Measurements from ENCODE around the gene CTXND1. TPM values are rescaled to one million over a fixed set of nuclear protein-coding genes. Genes with fewer than 3 reads are reported as not detected.
A peak's percentile ranks its signal among the peaks of the same experiment; 100 is the strongest.

CTXND1 gene
- total and polyA plus RNA-seq, 3 experiments from 2014 or later: not detected

- peaks cover 0 to 4% (median 4%) of the 10 kb centered on the region in 3 donors for H3K4me1 Mint-ChIP-seq
- H3K27me3 ChIP-seq (ENCODE audit: insufficient read depth, low read length, poor library complexity, severe bottlenecking): no peaks in the 10 kb centered on the region
- H3K4me1 ChIP-seq (ENCODE audit: insufficient read depth, low read length): no peaks in the 10 kb centered on the region
- no peaks in the 10 kb centered on the region for H3K9me3 ChIP-seq (ENCODE audit: low read length)
- no peak for DNase-seq
- peaks cover 5 to 30% of the 10 kb centered on the region in 2 donors for H3K27me3 Mint-ChIP-seq
- no peaks in the 10 kb centered on the region for H3K36me3 ChIP-seq (ENCODE audit: insufficient read depth, low read length)
- no peaks in the 10 kb centered on the region for H3K9me3 Mint-ChIP-seq
- no peak overlapping the region for H3K27ac ChIP-seq (ENCODE audit: low read depth, low read length)
- H3K4me3 Mint-ChIP-seq: no peak overlapping the region
- no peaks in the 10 kb centered on the region for H3K36me3 Mint-ChIP-seq
- H3K4me3 ChIP-seq (ENCODE audit: low read length): no peak overlapping the region
- ChIA-PET CTCF (no interaction called here), POLR2A (no interaction called here)
- no peak overlapping the region for H3K27ac Mint-ChIP-seq
These were observed 33.4 kb upstream of the CTXND1 start for GRCh38 chr15:80285379-80285778.

DNA sequence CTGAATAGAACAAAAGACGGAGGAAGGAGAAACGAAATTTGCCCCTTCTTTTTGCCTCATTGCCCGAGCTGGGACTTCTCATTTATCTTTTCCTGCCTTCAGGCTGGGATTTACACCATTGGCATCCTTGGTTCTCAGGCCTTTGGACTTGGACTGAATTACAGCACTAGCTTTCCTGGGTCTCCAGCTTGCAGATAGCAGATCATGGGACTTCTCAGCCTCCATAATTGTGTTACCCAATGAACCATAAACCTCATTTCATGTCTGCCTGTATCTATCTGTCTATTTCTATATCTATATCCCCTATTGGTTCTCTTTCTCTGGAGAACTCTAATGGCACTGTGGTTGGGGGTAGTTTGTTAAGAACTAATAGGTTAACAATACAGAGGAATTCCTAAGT is 31.5 kb upstream of the CTXND1 start:
- Histone ChIP-seq H3K27me3 (ENCODE audit: insufficient read depth, low read length, poor library complexity, severe bottlenecking) (no peaks in the 10 kb centered on the region), H3K4me1 (ENCODE audit: insufficient read depth, low read length) (no peaks in the 10 kb centered on the region), H3K27ac (ENCODE audit: low read depth, low read length) (no peak overlapping the region), H3K4me3 (ENCODE audit: low read length) (no peak overlapping the region), H3K9me3 (ENCODE audit: low read length) (no peaks in the 10 kb centered on the region), H3K36me3 (ENCODE audit: insufficient read depth, low read length) (no peaks in the 10 kb centered on the region)
- Mint-ChIP-seq H3K9me3 (no peaks in the 10 kb centered on the region), H3K4me3 (no peak overlapping the region), H3K4me1 (no peaks in the 10 kb centered on the region), H3K27me3 (peaks cover 7 to 27% of the 10 kb centered on the region in 2 donors), H3K36me3 (no peaks in the 10 kb centered on the region), H3K27ac (no peak overlapping the region)
- ChIA-PET CTCF (no interaction called here), POLR2A (no interaction called here)
- DNase-seq: no peak

DNA sequence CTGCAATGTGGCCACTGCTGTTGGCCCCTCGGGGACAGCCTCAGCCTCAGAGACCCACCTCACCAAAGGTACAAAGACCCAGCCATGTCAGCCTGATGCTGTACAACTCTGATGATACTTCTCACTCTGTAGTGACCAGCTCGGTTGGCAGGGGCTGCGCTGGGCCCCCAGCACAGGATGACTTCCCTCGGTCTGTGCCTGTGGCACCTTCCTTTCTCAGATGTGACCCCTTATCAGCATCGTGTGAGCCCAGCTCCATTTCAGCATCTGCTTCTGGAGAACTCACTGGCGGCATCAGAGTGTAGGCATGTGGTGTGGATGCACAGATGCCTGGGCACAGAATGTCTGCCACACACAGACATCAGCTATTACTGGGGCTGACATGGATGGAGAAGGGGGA is 25.1 kb upstream of the CTXND1 start:
- no peaks in the 10 kb centered on the region for H3K27me3 ChIP-seq (ENCODE audit: insufficient read depth, low read length, poor library complexity, severe bottlenecking)
- peaks cover 13 to 34% of the 10 kb centered on the region in 2 donors for H3K27me3 Mint-ChIP-seq
- H3K27ac Mint-ChIP-seq: peak overlapping the region in 1 of 8 donors; percentile 4
- ChIA-PET POLR2A (no interaction called here), CTCF (no interaction called here)
- DNase-seq: no peak
- peaks cover 0 to 2% (median 0%) of the 10 kb centered on the region in 5 donors for H3K9me3 Mint-ChIP-seq
- H3K4me1 Mint-ChIP-seq: no peaks in the 10 kb centered on the region
- H3K4me1 ChIP-seq (ENCODE audit: insufficient read depth, low read length): no peaks in the 10 kb centered on the region
- no peak overlapping the region for H3K27ac ChIP-seq (ENCODE audit: low read depth, low read length)
- H3K4me3 Mint-ChIP-seq: no peak overlapping the region
- no peaks in the 10 kb centered on the region for H3K36me3 ChIP-seq (ENCODE audit: insufficient read depth, low read length)
- no peak overlapping the region for H3K4me3 ChIP-seq (ENCODE audit: low read length)
- no peaks in the 10 kb centered on the region for H3K9me3 ChIP-seq (ENCODE audit: low read length)
- no peaks in the 10 kb centered on the region for H3K36me3 Mint-ChIP-seq

GRCh38 chr15:80275961-80276360 is 23.9 kb upstream of the CTXND1 start:
- no peaks in the 10 kb centered on the region for H3K27me3 ChIP-seq (ENCODE audit: insufficient read depth, low read length, poor library complexity, severe bottlenecking)
- no peaks in the 10 kb centered on the region for H3K4me1 ChIP-seq (ENCODE audit: insufficient read depth, low read length)
- H3K9me3 ChIP-seq (ENCODE audit: low read length): no peaks in the 10 kb centered on the region
- Mint-ChIP-seq H3K4me1 (no peaks in the 10 kb centered on the region), H3K36me3 (no peaks in the 10 kb centered on the region), H3K9me3 (peaks cover 0 to 2% (median 0%) of the 10 kb centered on the region in 5 donors), H3K27ac (no peak overlapping the region), H3K27me3 (peaks cover 12 to 34% of the 10 kb centered on the region in 2 donors), H3K4me3 (no peak overlapping the region)
- DNase-seq: no peak
- ChIA-PET CTCF (no interaction called here), POLR2A (no interaction called here)
- H3K27ac ChIP-seq (ENCODE audit: low read depth, low read length): no peak overlapping the region
- no peak overlapping the region for H3K4me3 ChIP-seq (ENCODE audit: low read length)
- H3K36me3 ChIP-seq (ENCODE audit: insufficient read depth, low read length): no peaks in the 10 kb centered on the region

GRCh38 chr15:80274996-80275395 is 23.0 kb upstream of the CTXND1 start:
- ChIA-PET CTCF (no interaction called here), POLR2A (no interaction called here)

DNA sequence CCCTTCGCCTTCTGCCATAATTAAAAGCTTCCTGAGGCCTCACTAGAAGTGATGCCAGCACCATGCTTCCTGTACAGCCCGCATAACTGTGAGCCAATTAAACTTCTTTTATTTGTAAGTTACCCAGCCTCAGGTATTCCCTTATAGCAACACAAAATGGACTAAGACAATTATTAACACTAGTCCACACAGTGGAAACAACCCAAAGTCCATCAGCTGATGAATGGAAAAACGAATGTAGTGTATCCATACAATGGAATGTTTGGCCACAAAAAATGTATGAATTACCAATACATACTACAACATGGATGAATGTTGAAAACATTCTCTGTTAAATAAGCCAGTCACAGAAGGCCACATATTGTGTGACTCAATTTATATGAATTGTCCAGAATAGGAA is 22.5 kb upstream of the CTXND1 start:
- Histone ChIP-seq H3K36me3 (ENCODE audit: insufficient read depth, low read length) (no peaks in the 10 kb centered on the region), H3K4me3 (ENCODE audit: low read length) (no peak overlapping the region), H3K27ac (ENCODE audit: low read depth, low read length) (no peak overlapping the region), H3K4me1 (ENCODE audit: insufficient read depth, low read length) (no peaks in the 10 kb centered on the region), H3K9me3 (ENCODE audit: low read length) (no peaks in the 10 kb centered on the region), H3K27me3 (ENCODE audit: insufficient read depth, low read length, poor library complexity, severe bottlenecking) (no peaks in the 10 kb centered on the region)
- Mint-ChIP-seq H3K27ac (no peak overlapping the region), H3K4me3 (no peak overlapping the region), H3K36me3 (no peaks in the 10 kb centered on the region), H3K27me3 (peaks cover 13 to 32% of the 10 kb centered on the region in 2 donors), H3K9me3 (peaks cover 0 to 2% (median 0%) of the 10 kb centered on the region in 5 donors), H3K4me1 (no peaks in the 10 kb centered on the region)
- ChIA-PET POLR2A (no interaction called here), CTCF (no interaction called here)
- no peak for DNase-seq

More at GRCh38 chr15:80274996-80275395, 23.0 kb upstream of the CTXND1 start:
- no peaks in the 10 kb centered on the region for H3K4me1 Mint-ChIP-seq
- no peak overlapping the region for H3K27ac ChIP-seq (ENCODE audit: low read depth, low read length)
- H3K27me3 ChIP-seq (ENCODE audit: insufficient read depth, low read length, poor library complexity, severe bottlenecking): no peaks in the 10 kb centered on the region
- H3K36me3 ChIP-seq (ENCODE audit: insufficient read depth, low read length): no peaks in the 10 kb centered on the region
- no peak for DNase-seq
- no peaks in the 10 kb centered on the region for H3K9me3 ChIP-seq (ENCODE audit: low read length)
- H3K4me3 ChIP-seq (ENCODE audit: low read length): no peak overlapping the region
- no peak overlapping the region for H3K4me3 Mint-ChIP-seq
- no peaks in the 10 kb centered on the region for H3K4me1 ChIP-seq (ENCODE audit: insufficient read depth, low read length)
- no peak overlapping the region for H3K27ac Mint-ChIP-seq
- no peaks in the 10 kb centered on the region for H3K36me3 Mint-ChIP-seq
- peaks cover 12 to 31% of the 10 kb centered on the region in 2 donors for H3K27me3 Mint-ChIP-seq
- H3K9me3 Mint-ChIP-seq: peaks cover 0 to 2% (median 0%) of the 10 kb centered on the region in 5 donors

GRCh38 chr15:80272987-80273386 is 21.0 kb upstream of the CTXND1 start:
- DNase-seq: no peak
- ChIA-PET POLR2A (no interaction called here), CTCF (no interaction called here)
- Mint-ChIP-seq H3K9me3 (peaks cover 0 to 2% (median 0%) of the 10 kb centered on the region in 5 donors), H3K4me3 (no peak overlapping the region), H3K4me1 (no peaks in the 10 kb centered on the region), H3K27me3 (peaks cover 13 to 41% of the 10 kb centered on the region in 2 donors), H3K36me3 (no peaks in the 10 kb centered on the region), H3K27ac (no peak overlapping the region)
- Histone ChIP-seq H3K4me3 (ENCODE audit: low read length) (no peak overlapping the region), H3K4me1 (ENCODE audit: insufficient read depth, low read length) (no peaks in the 10 kb centered on the region), H3K27ac (ENCODE audit: low read depth, low read length) (no peak overlapping the region), H3K9me3 (ENCODE audit: low read length) (no peaks in the 10 kb centered on the region), H3K27me3 (ENCODE audit: insufficient read depth, low read length, poor library complexity, severe bottlenecking) (no peaks in the 10 kb centered on the region), H3K36me3 (ENCODE audit: insufficient read depth, low read length) (no peaks in the 10 kb centered on the region)

DNA sequence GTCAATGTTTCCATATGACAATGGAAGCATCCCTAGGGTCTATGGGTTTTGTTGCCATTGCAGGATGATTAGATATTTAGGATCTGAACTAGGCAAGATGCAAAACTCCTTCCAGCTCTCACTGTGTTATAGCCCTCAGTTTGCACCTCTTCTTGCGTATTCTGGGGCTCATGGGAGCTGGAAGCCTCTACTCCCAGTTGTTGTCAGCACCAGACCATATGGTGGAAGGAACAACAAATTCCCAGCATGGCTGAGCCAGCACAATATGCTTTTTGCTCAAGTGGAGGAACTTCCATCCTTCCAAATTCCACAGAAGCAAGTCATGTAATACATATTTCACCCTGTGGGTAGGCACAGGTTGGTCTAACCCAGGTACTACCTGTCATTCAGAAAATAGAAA is 18.5 kb upstream of the CTXND1 start:
- H3K9me3 ChIP-seq (ENCODE audit: low read length): no peaks in the 10 kb centered on the region
- H3K4me3 ChIP-seq (ENCODE audit: low read length): no peak overlapping the region
- H3K4me1 ChIP-seq (ENCODE audit: insufficient read depth, low read length): no peaks in the 10 kb centered on the region
- H3K27me3 ChIP-seq (ENCODE audit: insufficient read depth, low read length, poor library complexity, severe bottlenecking): no peaks in the 10 kb centered on the region
- peaks cover 12 to 46% of the 10 kb centered on the region in 2 donors for H3K27me3 Mint-ChIP-seq
- H3K36me3 ChIP-seq (ENCODE audit: insufficient read depth, low read length): no peaks in the 10 kb centered on the region
- CTCF ChIA-PET: no interaction called here
- no peak for DNase-seq
- no peaks in the 10 kb centered on the region for H3K9me3 Mint-ChIP-seq
- H3K27ac Mint-ChIP-seq: no peak overlapping the region
- POLR2A ChIA-PET: no interaction called here
- no peaks in the 10 kb centered on the region for H3K4me1 Mint-ChIP-seq
- no peak overlapping the region for H3K27ac ChIP-seq (ENCODE audit: low read depth, low read length)
- H3K36me3 Mint-ChIP-seq: no peaks in the 10 kb centered on the region
- no peak overlapping the region for H3K4me3 Mint-ChIP-seq

DNA sequence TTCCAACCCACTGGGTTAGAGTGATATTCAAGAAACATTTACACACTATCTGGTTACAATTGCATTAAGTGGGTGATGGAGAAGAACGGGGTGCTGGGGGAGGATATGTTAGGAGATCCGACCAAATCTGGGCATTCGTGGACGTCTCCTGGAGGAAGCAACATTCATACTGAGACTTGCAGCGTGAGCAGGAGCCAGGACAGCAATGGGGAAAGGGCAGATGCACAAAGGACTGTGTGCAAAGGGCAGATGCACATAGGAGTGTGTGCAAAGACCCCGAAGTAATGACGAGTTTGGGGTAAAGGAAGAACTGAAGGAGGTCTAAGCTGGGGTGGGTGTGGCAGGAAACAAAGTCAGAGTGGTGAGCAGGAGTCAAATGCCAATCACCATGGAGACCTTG is 16.1 kb upstream of the CTXND1 start:
- no peaks in the 10 kb centered on the region for H3K36me3 Mint-ChIP-seq
- POLR2A ChIA-PET: no interaction called here

More for the DNA sequence above, 16.1 kb upstream of the CTXND1 start:
- Histone ChIP-seq H3K36me3 (ENCODE audit: insufficient read depth, low read length) (no peaks in the 10 kb centered on the region), H3K4me1 (ENCODE audit: insufficient read depth, low read length) (no peaks in the 10 kb centered on the region), H3K4me3 (ENCODE audit: low read length) (no peak overlapping the region), H3K27ac (ENCODE audit: low read depth, low read length) (no peak overlapping the region), H3K9me3 (ENCODE audit: low read length) (no peaks in the 10 kb centered on the region), H3K27me3 (ENCODE audit: insufficient read depth, low read length, poor library complexity, severe bottlenecking) (no peaks in the 10 kb centered on the region)
- Mint-ChIP-seq H3K4me3 (no peak overlapping the region), H3K4me1 (no peaks in the 10 kb centered on the region), H3K27me3 (peaks cover 9 to 44% of the 10 kb centered on the region in 2 donors), H3K9me3 (no peaks in the 10 kb centered on the region), H3K27ac (no peak overlapping the region)
- CTCF ChIA-PET: no interaction called here
- no peak for DNase-seq

Data from CD8-positive, alpha-beta memory T cell (primary cell).